ENCODE data around the gene PLLP.
"Not testable (repeated sequence)": the region's sequence is repeated elsewhere in the genome, so short reads cannot be mapped to it uniquely, and the experiment has no call there.

The PLLP gene

GRCh38 chr16:57275946-57276345 is 8.5 kb downstream of the PLLP start:
- DNase-seq, result not testable (repeated sequence)

- DNase-seq, result no peak
These were observed 10.6 kb downstream of the PLLP start for GRCh38 chr16:57273826-57274225.

GRCh38 chr16:57273359-57273758 is 11.1 kb downstream of the PLLP start:
- DNase-seq, result no peak

GRCh38 chr16:57271867-57272495 is 12.5 kb downstream of the PLLP start:
- DNase-seq, result no peak

GRCh38 chr16:57271063-57271345 is 13.5 kb downstream of the PLLP start:
- no peak for DNase-seq

GRCh38 chr16:57270221-57271062 is 14.0 kb downstream of the PLLP start:
- DNase-seq, result peak in 54 of 56 donors; percentile 29 to 94 (median 82)

GRCh38 chr16:57268804-57269800 is 15.4 kb downstream of the PLLP start:
- peak in 1 of 56 donors; percentile 30 for DNase-seq

- DNase-seq, result not testable (repeated sequence)
These were observed 17.1 kb downstream of the PLLP start for GRCh38 chr16:57267343-57267742.

- no peak for DNase-seq
These were observed 17.8 kb downstream of the PLLP start for GRCh38 chr16:57266531-57267260.

GRCh38 chr16:57265850-57266530 is 18.5 kb downstream of the PLLP start:
- peak in 40 of 56 donors; percentile 15 to 78 (median 52) for DNase-seq

- no peak for DNase-seq
These were observed 19.5 kb downstream of the PLLP start for GRCh38 chr16:57264950-57265371.

- DNase-seq, result no peak
These were observed 20.1 kb downstream of the PLLP start for GRCh38 chr16:57264381-57264780.

GRCh38 chr16:57263541-57264351 is 20.7 kb downstream of the PLLP start:
- peak in 1 of 56 donors; percentile 59 for DNase-seq

- DNase-seq, result peak in 42 of 56 donors; percentile 25 to 75 (median 57)
These were observed 21.5 kb downstream of the PLLP start for GRCh38 chr16:57262841-57263540.

- no peak for DNase-seq
These were observed 22.7 kb downstream of the PLLP start for GRCh38 chr16:57261806-57262205.

- DNase-seq, result peak in 46 of 56 donors; percentile 28 to 87 (median 68)
These were observed 24.1 kb downstream of the PLLP start for GRCh38 chr16:57260294-57260929.

- no peak for DNase-seq
These were observed 25.5 kb downstream of the PLLP start for GRCh38 chr16:57258910-57259475.

All from nucleus accumbens (tissue), 56 donors.